ENCODE results near the gene BCL2L15. TPM values are rescaled to one million over a fixed set of nuclear protein-coding genes. Genes with fewer than 3 reads are reported as not detected.

Gene BCL2L15
- total and polyA plus RNA-seq, 2 of the 8 experiments (the other 6 are each of a cell fraction or from before 2014, with no cell fraction given): 0.32 to 0.36 TPM

DNA sequence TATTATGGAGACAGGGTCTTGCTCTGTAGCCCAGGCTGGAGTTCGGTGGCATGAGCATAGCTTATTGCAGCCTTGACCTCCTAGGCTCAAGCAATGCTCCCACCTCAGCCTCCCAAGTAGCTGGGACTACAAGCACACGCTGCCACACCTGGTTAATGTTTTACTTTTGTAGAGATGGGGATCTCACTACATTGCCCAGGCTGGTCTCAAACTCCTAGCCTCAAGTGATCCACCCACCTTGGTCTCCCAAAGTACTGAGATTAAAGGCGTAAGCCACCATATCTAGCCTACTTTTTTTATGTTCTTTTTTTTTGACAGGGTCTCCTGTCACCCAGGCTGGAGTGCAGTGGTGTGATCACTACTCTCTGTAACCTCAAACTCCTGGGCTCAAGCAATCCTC is 5.9 kb upstream of the BCL2L15 start (continued):
- TF ChIP-seq, protein P1, sequence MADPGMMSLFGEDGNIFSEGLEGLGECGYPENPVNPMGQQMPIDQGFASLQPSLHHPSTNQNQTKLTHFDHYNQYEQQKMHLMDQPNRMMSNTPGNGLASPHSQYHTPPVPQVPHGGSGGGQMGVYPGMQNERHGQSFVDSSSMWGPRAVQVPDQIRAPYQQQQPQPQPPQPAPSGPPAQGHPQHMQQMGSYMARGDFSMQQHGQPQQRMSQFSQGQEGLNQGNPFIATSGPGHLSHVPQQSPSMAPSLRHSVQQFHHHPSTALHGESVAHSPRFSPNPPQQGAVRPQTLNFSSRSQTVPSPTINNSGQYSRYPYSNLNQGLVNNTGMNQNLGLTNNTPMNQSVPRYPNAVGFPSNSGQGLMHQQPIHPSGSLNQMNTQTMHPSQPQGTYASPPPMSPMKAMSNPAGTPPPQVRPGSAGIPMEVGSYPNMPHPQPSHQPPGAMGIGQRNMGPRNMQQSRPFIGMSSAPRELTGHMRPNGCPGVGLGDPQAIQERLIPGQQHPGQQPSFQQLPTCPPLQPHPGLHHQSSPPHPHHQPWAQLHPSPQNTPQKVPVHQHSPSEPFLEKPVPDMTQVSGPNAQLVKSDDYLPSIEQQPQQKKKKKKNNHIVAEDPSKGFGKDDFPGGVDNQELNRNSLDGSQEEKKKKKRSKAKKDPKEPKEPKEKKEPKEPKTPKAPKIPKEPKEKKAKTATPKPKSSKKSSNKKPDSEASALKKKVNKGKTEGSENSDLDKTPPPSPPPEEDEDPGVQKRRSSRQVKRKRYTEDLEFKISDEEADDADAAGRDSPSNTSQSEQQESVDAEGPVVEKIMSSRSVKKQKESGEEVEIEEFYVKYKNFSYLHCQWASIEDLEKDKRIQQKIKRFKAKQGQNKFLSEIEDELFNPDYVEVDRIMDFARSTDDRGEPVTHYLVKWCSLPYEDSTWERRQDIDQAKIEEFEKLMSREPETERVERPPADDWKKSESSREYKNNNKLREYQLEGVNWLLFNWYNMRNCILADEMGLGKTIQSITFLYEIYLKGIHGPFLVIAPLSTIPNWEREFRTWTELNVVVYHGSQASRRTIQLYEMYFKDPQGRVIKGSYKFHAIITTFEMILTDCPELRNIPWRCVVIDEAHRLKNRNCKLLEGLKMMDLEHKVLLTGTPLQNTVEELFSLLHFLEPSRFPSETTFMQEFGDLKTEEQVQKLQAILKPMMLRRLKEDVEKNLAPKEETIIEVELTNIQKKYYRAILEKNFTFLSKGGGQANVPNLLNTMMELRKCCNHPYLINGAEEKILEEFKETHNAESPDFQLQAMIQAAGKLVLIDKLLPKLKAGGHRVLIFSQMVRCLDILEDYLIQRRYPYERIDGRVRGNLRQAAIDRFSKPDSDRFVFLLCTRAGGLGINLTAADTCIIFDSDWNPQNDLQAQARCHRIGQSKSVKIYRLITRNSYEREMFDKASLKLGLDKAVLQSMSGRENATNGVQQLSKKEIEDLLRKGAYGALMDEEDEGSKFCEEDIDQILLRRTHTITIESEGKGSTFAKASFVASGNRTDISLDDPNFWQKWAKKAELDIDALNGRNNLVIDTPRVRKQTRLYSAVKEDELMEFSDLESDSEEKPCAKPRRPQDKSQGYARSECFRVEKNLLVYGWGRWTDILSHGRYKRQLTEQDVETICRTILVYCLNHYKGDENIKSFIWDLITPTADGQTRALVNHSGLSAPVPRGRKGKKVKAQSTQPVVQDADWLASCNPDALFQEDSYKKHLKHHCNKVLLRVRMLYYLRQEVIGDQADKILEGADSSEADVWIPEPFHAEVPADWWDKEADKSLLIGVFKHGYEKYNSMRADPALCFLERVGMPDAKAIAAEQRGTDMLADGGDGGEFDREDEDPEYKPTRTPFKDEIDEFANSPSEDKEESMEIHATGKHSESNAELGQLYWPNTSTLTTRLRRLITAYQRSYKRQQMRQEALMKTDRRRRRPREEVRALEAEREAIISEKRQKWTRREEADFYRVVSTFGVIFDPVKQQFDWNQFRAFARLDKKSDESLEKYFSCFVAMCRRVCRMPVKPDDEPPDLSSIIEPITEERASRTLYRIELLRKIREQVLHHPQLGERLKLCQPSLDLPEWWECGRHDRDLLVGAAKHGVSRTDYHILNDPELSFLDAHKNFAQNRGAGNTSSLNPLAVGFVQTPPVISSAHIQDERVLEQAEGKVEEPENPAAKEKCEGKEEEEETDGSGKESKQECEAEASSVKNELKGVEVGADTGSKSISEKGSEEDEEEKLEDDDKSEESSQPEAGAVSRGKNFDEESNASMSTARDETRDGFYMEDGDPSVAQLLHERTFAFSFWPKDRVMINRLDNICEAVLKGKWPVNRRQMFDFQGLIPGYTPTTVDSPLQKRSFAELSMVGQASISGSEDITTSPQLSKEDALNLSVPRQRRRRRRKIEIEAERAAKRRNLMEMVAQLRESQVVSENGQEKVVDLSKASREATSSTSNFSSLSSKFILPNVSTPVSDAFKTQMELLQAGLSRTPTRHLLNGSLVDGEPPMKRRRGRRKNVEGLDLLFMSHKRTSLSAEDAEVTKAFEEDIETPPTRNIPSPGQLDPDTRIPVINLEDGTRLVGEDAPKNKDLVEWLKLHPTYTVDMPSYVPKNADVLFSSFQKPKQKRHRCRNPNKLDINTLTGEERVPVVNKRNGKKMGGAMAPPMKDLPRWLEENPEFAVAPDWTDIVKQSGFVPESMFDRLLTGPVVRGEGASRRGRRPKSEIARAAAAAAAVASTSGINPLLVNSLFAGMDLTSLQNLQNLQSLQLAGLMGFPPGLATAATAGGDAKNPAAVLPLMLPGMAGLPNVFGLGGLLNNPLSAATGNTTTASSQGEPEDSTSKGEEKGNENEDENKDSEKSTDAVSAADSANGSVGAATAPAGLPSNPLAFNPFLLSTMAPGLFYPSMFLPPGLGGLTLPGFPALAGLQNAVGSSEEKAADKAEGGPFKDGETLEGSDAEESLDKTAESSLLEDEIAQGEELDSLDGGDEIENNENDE (IDR thresholded peaks at IDR 0.05; ENCODE audit: insufficient replicate concordance, low read length): no peak
- TF ChIP-seq RAD21 (IDR thresholded peaks at IDR 0.05 in 1 of 2, conservative IDR thresholded peaks at IDR 0.05 in 1 of 2; ENCODE audit: low read depth in 2 of 2, low read length in 2 of 2): no peak
- TF ChIP-seq CHD1 (IDR thresholded peaks at IDR 0.05; ENCODE audit: low read depth, low read length): no peak
- no peak for TF ChIP-seq SIX5 (IDR thresholded peaks at IDR 0.05; ENCODE audit: low read depth, low read length)
- no peak for TF ChIP-seq TCF12 (IDR thresholded peaks at IDR 0.05; ENCODE audit: low read depth, low read length)
- TF ChIP-seq CBX8 (IDR thresholded peaks at IDR 0.05; ENCODE audit: borderline replicate concordance, low read depth, low read length): no peak
- no peak for TF ChIP-seq SP4 (IDR thresholded peaks at IDR 0.05; ENCODE audit: low read length)
- no peak for TF ChIP-seq RNF2 (IDR thresholded peaks at IDR 0.05; ENCODE audit: borderline replicate concordance, low read depth, low read length, missing control alignments, poor library complexity, severe bottlenecking)
- TF ChIP-seq POLR2A (IDR thresholded peaks at IDR 0.05; ENCODE audit: control extremely low read depth in 1 of 2, low read depth in 2 of 2, low read length in 2 of 2): no peak
- no peak for TF ChIP-seq POLR2AphosphoS5 (IDR thresholded peaks at IDR 0.05; ENCODE audit: low read depth, low read length)
- no peak for TF ChIP-seq CTBP2 (IDR thresholded peaks at IDR 0.05; ENCODE audit: borderline replicate concordance, insufficient read depth, insufficient read length, low read length)
- TF ChIP-seq POU5F1 (IDR thresholded peaks at IDR 0.05; ENCODE audit: low read depth, low read length): no peak
